Endothelial cell of umbilical vein (primary cell): ENCODE measurements around the gene GAK. TPM values are rescaled to one million over a fixed set of nuclear protein-coding genes. Genes with fewer than 3 reads are reported as not detected.

Experiments
- BruUV-seq: library from RNA; stranded (reverse); fragments of 400-500 nt; replicated peaks from 2 replicates; lab custom pipeline; 2021; lab: Mats Ljungman, UMichigan
- CTCF ChIA-PET: fragments of 300-600, 350-600 bp; sonication (Branson Sonifier 250); formaldehyde crosslinking; loops from one replicate; lab custom pipeline; 2021; ENCODE audit warnings: antibody characterized with exemption, inconsistent platforms; lab: Charles Lee
- POLR2A ChIA-PET: fragments of 300-600, 350-600 bp; sonication (Branson Sonifier 250); formaldehyde crosslinking; loops from one replicate; lab custom pipeline; 2021; ENCODE audit warnings: antibody characterized with exemption, inconsistent platforms; lab: Charles Lee
- DNase-seq: peaks from one replicate; pipeline ENCODE4 v3.0.0-alpha.2; 2011; ENCODE audit warnings: low read depth, low spot score
- FAIRE-seq: peaks from 2 replicates; lab custom pipeline; 2011; peaks lifted over from hg19 to GRCh38; lab: Jason Lieb, UNC
- H2AFZ ChIP-seq: 2 replicates; pipeline ENCODE4 v1.6.0; 2012; ENCODE audit warnings: low read depth, low read length, control low read depth, inconsistent platforms
- H3K27ac ChIP-seq: 2 replicates; pipeline ENCODE4 v1.5.1; 2011; ENCODE audit warnings: low read depth, mild to moderate bottlenecking, control low read depth, low read length, moderate library complexity; ENCODE audit not compliant: insufficient read depth
- H3K27me3 ChIP-seq, 2 experiments: 2 replicates each; pipeline versions ENCODE4 v1.6.0 to v1.6.1; 2011; ENCODE audit warnings: low read length in 2 of 2, mixed read lengths in 1 of 2; ENCODE audit not compliant: control insufficient read depth in 2 of 2, insufficient read depth in 2 of 2
- H3K36me3 ChIP-seq, 2 experiments: 2 replicates in 1 of 2; 3 replicates in 1 of 2; pipeline ENCODE4 v1.5.1; 2011; ENCODE audit warnings: low read length in 2 of 2, mild to moderate bottlenecking in 1 of 2, moderate library complexity in 1 of 2; ENCODE audit not compliant: control insufficient read depth in 2 of 2, insufficient read depth in 2 of 2; ENCODE audit errors: extremely low read depth in 1 of 2
- H3K4me1 ChIP-seq: 3 replicates; pipeline ENCODE4 v1.5.1; 2011; ENCODE audit warnings: mild to moderate bottlenecking, low read length; ENCODE audit not compliant: control insufficient read depth, insufficient read depth; ENCODE audit errors: extremely low read depth
- H3K4me2 ChIP-seq: 2 replicates; pipeline ENCODE4 v1.6.1; 2011; ENCODE audit warnings: low read length, control low read depth, mixed read lengths; ENCODE audit not compliant: insufficient read depth
- H3K4me3 ChIP-seq, 3 experiments: fragments of 200-600 bp in 1 of 3; sonication (generic), shearing (Covaris generic) in 1 of 3; replicated peaks in 1 of 3; 2 replicates each; pipeline ENCODE4 v1.5.1; 2011 to 2016; ENCODE audit warnings: control low read depth in 3 of 3, low read length in 3 of 3, mild to moderate bottlenecking in 2 of 3, inconsistent platforms in 1 of 3, low read depth in 1 of 3, moderate library complexity in 1 of 3; ENCODE audit not compliant: insufficient read depth in 1 of 3
- H3K79me2 ChIP-seq: 2 replicates; pipeline ENCODE4 v1.6.0; 2012; ENCODE audit warnings: low read length, inconsistent platforms; ENCODE audit not compliant: control insufficient read depth, insufficient read depth
- H3K9ac ChIP-seq: replicated peaks from 2 replicates; pipeline ENCODE3; 2011; ENCODE audit warnings: low read length, control low read depth; ENCODE audit not compliant: insufficient read depth; ENCODE audit errors: extremely low read depth
- H3K9me1 ChIP-seq: replicated peaks from 3 replicates; pipeline ENCODE4 v1.6.0; 2011; ENCODE audit warnings: mild to moderate bottlenecking, low read length; ENCODE audit not compliant: control insufficient read depth, insufficient read depth; ENCODE audit errors: extremely low read depth
- H3K9me3 ChIP-seq: replicated peaks from 2 replicates; pipeline ENCODE4 v1.5.1; 2012; ENCODE audit warnings: low read length, inconsistent platforms; ENCODE audit not compliant: control insufficient read depth, insufficient read depth
- H4K20me1 ChIP-seq: replicated peaks from 2 replicates; pipeline ENCODE3; 2011; ENCODE audit warnings: mild to moderate bottlenecking, low read length; ENCODE audit not compliant: control insufficient read depth, insufficient read depth; ENCODE audit errors: extremely low read depth
- CTCF ChIP-seq, 2 donors: IDR thresholded peaks; 1 replicate in 1 of 2; 2 replicates in 1 of 2; pipeline ENCODE4 v1.5.1; 2011; ENCODE audit warnings: low read length in 2 of 2, mild to moderate bottlenecking in 2 of 2, moderate library complexity in 2 of 2, control low read depth in 1 of 2, inconsistent platforms in 1 of 2, low read depth in 1 of 2; ENCODE audit not compliant: insufficient read depth in 1 of 2; ENCODE audit errors: extremely low read depth in 1 of 2
- EZH2 ChIP-seq: IDR thresholded peaks from 2 replicates; pipeline ENCODE4 v1.6.1; 2012; ENCODE audit warnings: borderline replicate concordance, low read depth, mild to moderate bottlenecking, moderate library complexity, low read length, inconsistent platforms; ENCODE audit not compliant: severe bottlenecking
- FOS ChIP-seq: IDR thresholded peaks from 2 replicates; pipeline ENCODE4 v1.6.1; 2011; ENCODE audit warnings: mild to moderate bottlenecking, low read length, moderate library complexity, borderline replicate concordance; ENCODE audit not compliant: insufficient read depth
- JUN ChIP-seq: IDR thresholded peaks from 2 replicates; pipeline ENCODE4 v1.6.1; 2011; ENCODE audit warnings: borderline replicate concordance, low read depth; ENCODE audit not compliant: insufficient read length, insufficient read depth
- MYC ChIP-seq: IDR thresholded peaks from one replicate; pipeline ENCODE4 v1.6.1; 2011; ENCODE audit warnings: mild to moderate bottlenecking, low read depth, low read length
- POLR2AphosphoS5 ChIP-seq: IDR thresholded peaks from 2 replicates; pipeline ENCODE4 v1.6.1; 2012; ENCODE audit warnings: low read depth, mild to moderate bottlenecking, control low read depth, low read length, moderate library complexity; ENCODE audit not compliant: insufficient read depth
- dilution Hi-C: fragments of 300-500 bp; cut with MboI; formaldehyde crosslinking; loops from one replicate; pipeline ENCODE4 v1.15.0; 2019; ENCODE audit warnings: low sequenced_read_pairs; ENCODE audit not compliant: extremely low pct_ligation_motif_present
- intact Hi-C: fragments of 100-400 bp; cut with micrococcal nuclease; formaldehyde crosslinking; loops from one replicate; pipeline ENCODE4 v1.10.0; 2022
- polyA plus RNA-seq, 4 experiments: library from polyadenylated mRNA; depleted of rRNA in 3 of 4; stranded (reverse) in 3 of 4; unstranded in 1 of 4; fragments of >200 nt; gene quantifications; 2 replicates each; pipeline versions ENCODE4 v1.2.1 to v1.2.3, GENCODE V29; 2011 to 2012; ENCODE audit warnings: missing spikeins in 1 of 4
- total RNA-seq: library from RNA; stranded (reverse); gene quantifications from 2 replicates; pipeline ENCODE4 v1.2.3, GENCODE V29; 2021

Gene GAK
- total and polyA plus RNA-seq, 2 donors (not counting 3 experiments of a cell fraction or from before 2014, with no cell fraction given): 49.6 to 109 TPM

- dilution Hi-C loops: no loop called here
These were observed 72.6 kb downstream of the GAK start for GRCh38 chr4:859496-859895.

More at GRCh38 chr4:859496-859895, 72.6 kb downstream of the GAK start:
- Histone ChIP-seq H4K20me1 (no peaks in the 10 kb centered on the region), H3K27me3 (no peaks in the 10 kb centered on the region), H2AFZ (no peak overlapping the region), H3K79me2 (no peaks in the 10 kb centered on the region), H3K9me1 (no peaks in the 10 kb centered on the region), H3K36me3 (peaks cover 5 to 44% of the 10 kb centered on the region in 2 experiments), H3K4me3 (no peak overlapping the region), H3K27ac (no peak overlapping the region), H3K9me3 (no peaks in the 10 kb centered on the region), H3K4me1 (no peaks in the 10 kb centered on the region), H3K9ac (no peak overlapping the region), H3K4me2 (no peak overlapping the region)
- ChIA-PET POLR2A (no interaction called here), CTCF (no interaction called here)
- BruUV-seq: no TSS peak
- DNase-seq: no peak
- no peak for FAIRE-seq
- intact Hi-C loops: no loop called here
- TF ChIP-seq JUN (no peak), CTCF (IDR thresholded peaks at IDR 0.05; ENCODE audit: extremely low read depth in 1 of 2, insufficient read depth in 1 of 2, low read depth in 1 of 2, low read length in 2 of 2) (no peak), POLR2AphosphoS5 (no peak), FOS (no peak), MYC (no peak), EZH2 (no peak)
